Thyroid gland (tissue), 4 donors: Measurements from ENCODE around the gene LZTS3.

Experiments
- POLR2A ChIP-seq, 2 donors: fragments of 450-650 bp; IDR thresholded peaks; one replicate each; pipeline ENCODE4 v1.6.1; 2017; ENCODE audit warnings: antibody characterized with exemption in 2 of 2, mild to moderate bottlenecking in 2 of 2, moderate library complexity in 1 of 2
- TF ChIP-seq, protein P1 (sequence below), 6 experiments: fragments of 200-600 bp in 3 of 6; fragments of 450-650 bp in 3 of 6; sonication (generic) in 3 of 6; IDR thresholded peaks; one replicate each; pipeline ENCODE4 v1.5.1; 2016 to 2019; ENCODE audit warnings: antibody characterized with exemption in 6 of 6, mild to moderate bottlenecking in 2 of 6, inconsistent platforms in 1 of 6, moderate library complexity in 1 of 6

DNA sequence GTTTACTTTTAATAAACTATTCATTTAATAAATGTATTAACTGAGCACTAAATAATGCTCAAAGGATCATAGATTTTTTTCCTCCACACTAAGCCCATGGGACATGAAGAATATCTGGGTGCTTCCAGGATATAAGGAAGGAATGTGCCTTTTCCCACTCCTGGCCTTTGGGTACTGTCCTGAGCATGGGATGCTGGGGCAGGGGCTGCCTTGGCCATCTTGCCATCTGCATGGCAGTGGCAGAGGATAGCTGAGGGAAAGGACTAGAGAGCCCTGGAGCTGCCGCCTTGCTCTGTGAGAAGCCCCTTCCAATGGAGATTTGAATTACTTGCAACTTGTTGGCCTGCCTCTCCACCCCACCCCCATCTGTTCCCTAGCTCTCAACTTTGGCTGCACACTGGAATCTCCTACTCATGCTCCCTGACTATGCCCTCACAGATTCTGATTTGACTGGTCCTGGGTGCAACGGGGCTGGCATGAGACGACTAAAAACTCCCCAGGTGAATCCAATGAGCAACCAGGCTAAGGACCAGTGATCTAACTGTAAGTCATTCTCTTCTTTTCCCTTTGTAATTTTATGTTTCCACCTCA, 15.6 kb upstream of the LZTS3 start:
- no peak for TF ChIP-seq POLR2A (IDR thresholded peaks at IDR 0.05)
- TF ChIP-seq, protein P1, sequence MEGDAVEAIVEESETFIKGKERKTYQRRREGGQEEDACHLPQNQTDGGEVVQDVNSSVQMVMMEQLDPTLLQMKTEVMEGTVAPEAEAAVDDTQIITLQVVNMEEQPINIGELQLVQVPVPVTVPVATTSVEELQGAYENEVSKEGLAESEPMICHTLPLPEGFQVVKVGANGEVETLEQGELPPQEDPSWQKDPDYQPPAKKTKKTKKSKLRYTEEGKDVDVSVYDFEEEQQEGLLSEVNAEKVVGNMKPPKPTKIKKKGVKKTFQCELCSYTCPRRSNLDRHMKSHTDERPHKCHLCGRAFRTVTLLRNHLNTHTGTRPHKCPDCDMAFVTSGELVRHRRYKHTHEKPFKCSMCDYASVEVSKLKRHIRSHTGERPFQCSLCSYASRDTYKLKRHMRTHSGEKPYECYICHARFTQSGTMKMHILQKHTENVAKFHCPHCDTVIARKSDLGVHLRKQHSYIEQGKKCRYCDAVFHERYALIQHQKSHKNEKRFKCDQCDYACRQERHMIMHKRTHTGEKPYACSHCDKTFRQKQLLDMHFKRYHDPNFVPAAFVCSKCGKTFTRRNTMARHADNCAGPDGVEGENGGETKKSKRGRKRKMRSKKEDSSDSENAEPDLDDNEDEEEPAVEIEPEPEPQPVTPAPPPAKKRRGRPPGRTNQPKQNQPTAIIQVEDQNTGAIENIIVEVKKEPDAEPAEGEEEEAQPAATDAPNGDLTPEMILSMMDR (IDR thresholded peaks at IDR 0.05): no peak
